Measurements from ENCODE around the gene CORO1C.

DNA sequence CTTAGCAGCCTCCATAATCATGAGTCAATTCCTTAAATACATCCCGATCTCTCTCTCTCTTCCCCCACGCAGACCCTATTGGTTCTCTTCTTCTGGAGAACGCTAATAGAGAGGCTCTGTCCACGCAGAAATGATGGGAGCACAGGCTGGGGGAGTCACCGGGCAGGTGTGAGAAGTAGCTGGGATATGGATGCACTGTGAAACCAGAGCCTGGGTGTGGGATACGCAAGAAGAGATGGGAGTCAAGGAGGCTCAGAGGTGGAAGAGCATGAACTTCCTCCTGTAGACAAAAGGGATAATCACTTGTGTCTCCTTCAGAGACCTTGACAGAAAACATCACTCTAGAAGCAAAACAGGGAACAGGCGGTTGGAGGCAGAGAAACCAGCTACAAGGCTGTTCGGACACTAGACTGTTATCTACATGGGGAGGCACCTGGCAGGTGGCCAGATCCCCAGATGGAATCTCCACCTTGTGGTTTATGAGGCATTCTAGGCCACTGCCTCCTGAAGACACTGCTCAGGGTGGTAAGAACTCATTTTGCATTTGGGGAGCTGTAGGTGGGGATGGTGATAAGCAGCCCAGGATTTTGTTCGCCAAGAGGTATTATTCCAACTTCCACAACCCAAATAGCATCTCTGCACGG is 90.4 kb downstream of the CORO1C start:
- TF ChIP-seq EZH2 (IDR thresholded peaks at IDR 0.05; ENCODE audit: insufficient read depth, poor library complexity, severe bottlenecking): no peak
- no peak for TF ChIP-seq EZH2phosphoT487 (IDR thresholded peaks at IDR 0.05; ENCODE audit: insufficient read depth, low read depth)
